H1 (cell line): Measurements from ENCODE around the gene MGLL. TPM values are rescaled to one million over a fixed set of nuclear protein-coding genes. Genes with fewer than 3 reads are reported as not detected.

Experiments
- CTCF ChIA-PET: fragments of 300-600 bp; sonication (Branson Sonifier 250); formaldehyde crosslinking; loops from one replicate; lab custom pipeline; 2021; ENCODE audit not compliant: partially characterized antibody; lab: Charles Lee
- POLR2A ChIA-PET: fragments of 300-600 bp; sonication (Branson Sonifier 250); formaldehyde crosslinking; loops from one replicate; lab custom pipeline; 2021; ENCODE audit warnings: inconsistent platforms; ENCODE audit not compliant: partially characterized antibody; lab: Charles Lee
- DNase-seq, 2 experiments: peaks; one replicate each; pipeline versions ENCODE4 v3.0.0 to v3.0.0-alpha.2; 2010 to 2022; ENCODE audit warnings: low spot score in 2 of 2, low read depth in 1 of 2, mixed read lengths in 1 of 2
- FAIRE-seq: peaks from 2 replicates; lab custom pipeline; 2011; peaks lifted over from hg19 to GRCh38; lab: Jason Lieb, UNC
- H2AFZ ChIP-seq: 2 replicates; pipeline ENCODE4 v1.8.1; 2012; ENCODE audit warnings: low read length, inconsistent platforms
- H2AK5ac ChIP-seq: 2 replicates; pipeline ENCODE4 v1.6.1; 2013; ENCODE audit warnings: low read depth, low read length
- H2BK120ac ChIP-seq: replicated peaks from 2 replicates; pipeline ENCODE3; 2013; ENCODE audit warnings: low read depth, low read length, inconsistent platforms
- H2BK12ac ChIP-seq: 2 replicates; pipeline ENCODE4 v1.6.1; 2013; ENCODE audit warnings: low read depth, low read length
- H2BK15ac ChIP-seq: 2 replicates; pipeline ENCODE4 v1.6.1; 2013; ENCODE audit warnings: low read length
- H2BK20ac ChIP-seq: 2 replicates; pipeline ENCODE4 v1.6.1; 2013; ENCODE audit warnings: low read length
- H2BK5ac ChIP-seq: 2 replicates; pipeline ENCODE4 v1.6.1; 2013; ENCODE audit warnings: low read depth, low read length
- H3K14ac ChIP-seq: 2 replicates; pipeline ENCODE4 v1.6.1; 2013; ENCODE audit warnings: inconsistent platforms; ENCODE audit not compliant: insufficient read length
- H3K18ac ChIP-seq: 2 replicates; pipeline ENCODE4 v1.6.1; 2013; ENCODE audit warnings: low read length; ENCODE audit errors: extremely low read depth
- H3K23ac ChIP-seq: 2 replicates; pipeline ENCODE4 v1.6.1; 2013; ENCODE audit warnings: inconsistent platforms; ENCODE audit not compliant: insufficient read length
- H3K23me2 ChIP-seq: 2 replicates; pipeline ENCODE4 v1.6.1; 2013; ENCODE audit warnings: low read depth, low read length
- H3K27ac ChIP-seq: 2 replicates; pipeline ENCODE4 v1.6.1; 2011; ENCODE audit warnings: low read depth, low read length, inconsistent platforms
- H3K27me3 ChIP-seq, 4 experiments: replicated peaks in 1 of 4; 1 replicate in 1 of 4; 2 replicates in 3 of 4; pipeline versions ENCODE4 v1.6.1 to v1.8.1; 2011 to 2013; ENCODE audit warnings: low read length in 3 of 4, mild to moderate bottlenecking in 3 of 4, inconsistent platforms in 2 of 4, mixed read lengths in 2 of 4, moderate library complexity in 1 of 4; ENCODE audit not compliant: control insufficient read depth in 3 of 4, insufficient read depth in 3 of 4; ENCODE audit errors: extremely low read depth in 1 of 4
- H3K36me3 ChIP-seq, 4 experiments: 2 replicates each; pipeline versions ENCODE4 v1.6.1 to v1.8.1; 2011 to 2013; ENCODE audit warnings: mild to moderate bottlenecking in 4 of 4, low read length in 3 of 4, moderate library complexity in 2 of 4, control low read depth in 1 of 4, inconsistent platforms in 1 of 4; ENCODE audit not compliant: insufficient read depth in 4 of 4, control insufficient read depth in 2 of 4
- H3K4ac ChIP-seq: replicated peaks from 2 replicates; pipeline ENCODE3; 2013; ENCODE audit warnings: low read length, low read depth, mixed read lengths, inconsistent platforms; ENCODE audit not compliant: insufficient read length
- H3K4me1 ChIP-seq, 4 experiments: replicated peaks in 1 of 4; 1 replicate in 1 of 4; 2 replicates in 3 of 4; pipeline versions ENCODE4 v1.6.1 to v1.8.1; 2011 to 2013; ENCODE audit warnings: low read length in 3 of 4, inconsistent platforms in 2 of 4, mixed read lengths in 1 of 4; ENCODE audit not compliant: insufficient read depth in 4 of 4, control insufficient read depth in 3 of 4
- H3K4me2 ChIP-seq, 2 experiments: 2 replicates each; pipeline versions ENCODE4 v1.6.1 to v1.8.1; 2011 to 2013; ENCODE audit warnings: low read depth in 2 of 2, low read length in 2 of 2, control low read depth in 1 of 2, inconsistent platforms in 1 of 2, mild to moderate bottlenecking in 1 of 2; ENCODE audit not compliant: insufficient read depth in 1 of 2
- H3K4me3 ChIP-seq, 4 experiments: fragments of 200-600, 300-600 bp in 1 of 4; sonication (generic), shearing (Covaris generic), sonication (Bioruptor Twin) in 1 of 4; 2 replicates each; pipeline versions ENCODE4 v1.5.1 to v1.8.1; 2011 to 2016; ENCODE audit warnings: low read length in 4 of 4, low read depth in 3 of 4, control low read depth in 2 of 4, inconsistent platforms in 2 of 4, mild to moderate bottlenecking in 2 of 4, mixed read lengths in 1 of 4, moderate library complexity in 1 of 4; ENCODE audit not compliant: insufficient read depth in 2 of 4; ENCODE audit errors: extremely low read depth in 1 of 4
- H3K56ac ChIP-seq: replicated peaks from 2 replicates; pipeline ENCODE3; 2013; ENCODE audit warnings: low read depth, mild to moderate bottlenecking, mixed read lengths, low read length, inconsistent platforms; ENCODE audit not compliant: insufficient read length
- H3K79me1 ChIP-seq: 2 replicates; pipeline ENCODE4 v1.6.1; 2013; ENCODE audit warnings: low read depth, low read length, control low read depth
- H3K79me2 ChIP-seq, 2 experiments: 2 replicates each; pipeline versions ENCODE4 v1.6.1 to v1.8.1; 2012 to 2013; ENCODE audit warnings: low read length in 2 of 2, mild to moderate bottlenecking in 2 of 2, inconsistent platforms in 1 of 2; ENCODE audit not compliant: insufficient read depth in 2 of 2, control insufficient read depth in 1 of 2
- H3K9ac ChIP-seq, 4 experiments: replicated peaks in 1 of 4; 1 replicate in 1 of 4; 2 replicates in 3 of 4; pipeline versions ENCODE4 v1.6.1 to v1.8.1; 2011 to 2013; ENCODE audit warnings: low read depth in 3 of 4, low read length in 3 of 4, control low read depth in 2 of 4, mild to moderate bottlenecking in 2 of 4, moderate library complexity in 2 of 4, inconsistent platforms in 1 of 4; ENCODE audit errors: extremely low read depth in 1 of 4
- H3K9me3 ChIP-seq, 2 experiments: 2 replicates each; pipeline versions ENCODE4 v1.6.1 to v1.8.1; 2012 to 2013; ENCODE audit warnings: mild to moderate bottlenecking in 2 of 2, moderate library complexity in 2 of 2, control low read depth in 1 of 2, inconsistent platforms in 1 of 2, low read depth in 1 of 2, low read length in 1 of 2, mixed read lengths in 1 of 2; ENCODE audit not compliant: insufficient read depth in 2 of 2
- H4K20me1 ChIP-seq, 2 experiments: replicated peaks in 1 of 2; 2 replicates each; pipeline versions ENCODE3 to v1.8.1; 2011 to 2013; ENCODE audit warnings: inconsistent platforms in 2 of 2, low read length in 2 of 2, mild to moderate bottlenecking in 1 of 2; ENCODE audit not compliant: insufficient read depth in 2 of 2, control insufficient read depth in 1 of 2
- H4K5ac ChIP-seq: 2 replicates; pipeline ENCODE4 v1.6.1; 2013; ENCODE audit warnings: low read length, low read depth, mixed read lengths, inconsistent platforms; ENCODE audit not compliant: insufficient read length
- H4K8ac ChIP-seq: 2 replicates; pipeline ENCODE4 v1.8.0; 2013; ENCODE audit warnings: mild to moderate bottlenecking, moderate library complexity, low read length, inconsistent platforms; ENCODE audit not compliant: insufficient read depth; ENCODE audit errors: extremely low read depth
- H4K91ac ChIP-seq: replicated peaks from 2 replicates; pipeline ENCODE3; 2013; ENCODE audit warnings: low read length, mixed read lengths, inconsistent platforms; ENCODE audit not compliant: insufficient read length
- EZH2 ChIP-seq: fragments of 200-600 bp; sonication (generic); IDR thresholded peaks from 2 replicates; pipeline ENCODE4 v1.7.1; 2012; ENCODE audit warnings: low read depth, mild to moderate bottlenecking, moderate library complexity, low read length, inconsistent platforms; ENCODE audit not compliant: severe bottlenecking
- WGBS, 2 experiments: shearing (Covaris generic) in 1 of 2; methylation state at CpG; one replicate each; pipeline versions ENCODE4 v1.1.6 to v1.1.7; 2013 to 2015; ENCODE audit warnings: low lambda C conversion rate in 2 of 2, mixed read lengths in 2 of 2, inconsistent platforms in 1 of 2, low coverage in 1 of 2, missing lambda C conversion rate in 1 of 2; ENCODE audit not compliant: insufficient replicate concordance in 2 of 2, insufficient coverage in 1 of 2, insufficient read length in 1 of 2; ENCODE audit errors: extremely low coverage in 1 of 2, missing lambda C conversion rate in 1 of 2; 5-methylcytosine and 5-hydroxymethylcytosine counted together
- polyA plus RNA-seq, 7 experiments: library from polyadenylated mRNA; depleted of rRNA in 3 of 7; stranded (reverse) in 5 of 7; unstranded in 2 of 7; fragments of >200 nt in 5 of 7; fragments of 200-250 nt in 2 of 7; gene quantifications; 1 replicate in 5 of 7; 2 replicates in 1 of 7; 4 replicates in 1 of 7; pipeline versions ENCODE4 v1.2.1 to v1.2.3, GENCODE V29; 2011 to 2013; ENCODE audit warnings: missing spikeins in 2 of 7, mixed read lengths in 2 of 7
- total RNA-seq: library from RNA; stranded (reverse); fragmentation: NEBNext Ultra II Directional; extraction: Animal tissue kit (Norgen Biotek cat#: 25700); gene quantifications from 2 replicates; pipeline ENCODE4 v1.2.1, GENCODE V29; 2021

The MGLL gene
- total and polyA plus RNA-seq, 2 of the 8 experiments (the other 6 are each of a cell fraction or from before 2014, with no cell fraction given), result 0.05 to 0.34 TPM

- H2BK15ac ChIP-seq, result no peak overlapping the region
- no peaks in the 10 kb centered on the region for H3K79me1 ChIP-seq
- H2BK120ac ChIP-seq, result no peak overlapping the region
- H2BK5ac ChIP-seq, result 0 out of 2 replicates have a peak overlapping the region, but pooled peaks have one; percentile 10
- H3K4me2 ChIP-seq, result no peak overlapping the region
- no peak overlapping the region for H3K9ac ChIP-seq
- no peak for DNase-seq
- H3K4ac ChIP-seq, result no peak overlapping the region
- TF ChIP-seq EZH2, result no peak
- TF ChIP-seq, all 59 proteins: peak for 0
- no peak overlapping the region for H4K5ac ChIP-seq
- no peaks in the 10 kb centered on the region for H4K20me1 ChIP-seq
- WGBS, 2 experiments, result 80% methylated on average over 6 of the region's 6 CpGs; no CpG with 5 or more reads in 1 of the 2 experiments
- H3K27ac ChIP-seq, result no peak overlapping the region
- H3K9me3 ChIP-seq, result no peaks in the 10 kb centered on the region
- H2BK12ac ChIP-seq, result no peak overlapping the region
- no peak overlapping the region for H3K18ac ChIP-seq
- H3K23me2 ChIP-seq, result no peaks in the 10 kb centered on the region
- H2AFZ ChIP-seq, result no peak overlapping the region
- H3K4me1 ChIP-seq, result peaks cover 0 to 15% (median 9%) of the 10 kb centered on the region in 4 experiments; a peak in 5 of 7 replicates
- no peak overlapping the region for H3K56ac ChIP-seq
- H2BK20ac ChIP-seq, result no peak overlapping the region
- H3K36me3 ChIP-seq, result no peaks in the 10 kb centered on the region; a peak in 1 of 8 replicates
- H3K4me3 ChIP-seq, result no peak overlapping the region
- FAIRE-seq, result no peak
- H2AK5ac ChIP-seq, result no peak overlapping the region
- H3K23ac ChIP-seq, result no peak overlapping the region
- H4K91ac ChIP-seq, result no peak overlapping the region
- H3K14ac ChIP-seq, result no peak overlapping the region
- ChIA-PET POLR2A (no interaction called here), CTCF (no interaction called here)
- H3K79me2 ChIP-seq, result no peaks in the 10 kb centered on the region
- H4K8ac ChIP-seq, result no peak overlapping the region
- peaks cover 0 to 2% (median 0%) of the 10 kb centered on the region in 4 experiments; a peak in 3 of 7 replicates for H3K27me3 ChIP-seq
These were observed 91.5 kb downstream of the MGLL start for GRCh38 chr3:127730666-127731295.
